Stimulated activated CD8-positive, alpha-beta memory T cell treated with anti-CD3 and anti-CD28 coated beads, Interleukin-12 subunit alpha, Interleukin-12 subunit beta, amount 100 ng/mL, for 24 hours (primary cell): ENCODE measurements around the gene KCNH2.

Experiments used
- DNase-seq: peaks from one replicate; pipeline ENCODE4 v3.0.0-alpha.2; 2020; ENCODE audit errors: extremely low read depth

KCNH2 gene

GRCh38 chr7:150975536-150976319, 2.4 kb downstream of the KCNH2 start:
- no peak for DNase-seq

GRCh38 chr7:150974468-150975391, 3.4 kb downstream of the KCNH2 start:
- DNase-seq = no peak

DNA sequence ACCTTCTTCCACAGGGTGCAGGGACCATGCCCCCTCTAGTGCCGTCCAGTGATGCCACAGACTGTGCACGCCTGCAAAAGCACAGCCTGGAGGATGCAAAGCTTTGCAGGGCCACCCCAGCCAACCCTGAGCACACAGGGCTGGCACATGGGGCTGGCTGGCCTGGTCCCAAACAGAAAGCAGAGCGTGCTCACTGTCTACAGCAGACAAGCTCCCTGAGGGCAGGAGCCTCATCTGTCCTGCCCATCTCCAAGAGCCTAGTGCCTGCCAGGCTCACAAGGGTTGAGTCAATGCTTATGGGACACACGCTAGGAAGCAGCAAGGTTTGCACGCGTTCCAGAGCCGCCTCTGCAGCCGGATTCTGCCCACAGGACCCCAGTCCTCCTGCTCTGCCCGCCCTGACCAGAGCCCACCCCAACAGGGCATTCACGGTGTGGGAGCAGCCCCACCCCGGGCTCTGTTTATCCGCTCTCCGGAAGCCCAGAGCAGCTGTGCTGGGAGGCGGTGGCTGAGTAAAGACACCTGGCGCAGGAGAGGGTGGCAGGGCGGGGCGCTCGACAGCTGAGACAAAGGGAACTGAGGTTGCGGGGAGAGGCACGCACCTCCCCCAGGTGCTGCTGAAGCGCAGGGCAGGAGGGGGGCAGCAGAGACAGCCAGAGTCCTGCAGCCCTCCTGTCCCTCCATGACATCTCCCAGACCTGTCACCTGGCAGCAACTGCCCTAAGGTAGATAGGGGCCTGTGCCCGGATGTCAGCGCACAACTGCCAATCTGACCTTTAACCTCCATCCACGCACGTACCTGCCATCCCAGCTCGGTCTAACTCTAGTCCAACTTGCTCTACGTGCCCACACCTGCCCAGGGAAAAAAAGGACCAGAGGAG, 4.3 kb downstream of the KCNH2 start:
- DNase-seq = no peak

DNA sequence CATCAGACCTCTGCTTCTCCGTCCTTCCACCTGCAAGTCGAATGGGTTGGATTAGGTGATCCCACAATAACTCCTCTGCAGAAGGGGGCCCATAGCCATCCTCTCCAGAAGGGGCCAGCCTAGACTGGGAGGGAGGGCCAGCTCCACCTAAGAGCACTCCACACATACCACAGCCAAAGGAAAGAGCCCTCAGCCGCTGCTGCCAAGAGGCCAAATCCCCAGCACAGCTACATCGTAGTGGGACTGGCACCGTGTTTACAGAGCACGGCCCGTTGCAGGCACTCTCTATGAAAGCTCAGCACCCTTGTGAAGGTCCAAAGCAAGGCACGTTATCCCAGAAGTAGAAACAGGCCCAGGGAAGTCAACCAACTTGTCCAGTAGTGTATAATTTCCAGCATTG, 5.4 kb downstream of the KCNH2 start:
- no peak for DNase-seq

GRCh38 chr7:150972023-150972468, 6.1 kb downstream of the KCNH2 start:
- no peak for DNase-seq

DNA sequence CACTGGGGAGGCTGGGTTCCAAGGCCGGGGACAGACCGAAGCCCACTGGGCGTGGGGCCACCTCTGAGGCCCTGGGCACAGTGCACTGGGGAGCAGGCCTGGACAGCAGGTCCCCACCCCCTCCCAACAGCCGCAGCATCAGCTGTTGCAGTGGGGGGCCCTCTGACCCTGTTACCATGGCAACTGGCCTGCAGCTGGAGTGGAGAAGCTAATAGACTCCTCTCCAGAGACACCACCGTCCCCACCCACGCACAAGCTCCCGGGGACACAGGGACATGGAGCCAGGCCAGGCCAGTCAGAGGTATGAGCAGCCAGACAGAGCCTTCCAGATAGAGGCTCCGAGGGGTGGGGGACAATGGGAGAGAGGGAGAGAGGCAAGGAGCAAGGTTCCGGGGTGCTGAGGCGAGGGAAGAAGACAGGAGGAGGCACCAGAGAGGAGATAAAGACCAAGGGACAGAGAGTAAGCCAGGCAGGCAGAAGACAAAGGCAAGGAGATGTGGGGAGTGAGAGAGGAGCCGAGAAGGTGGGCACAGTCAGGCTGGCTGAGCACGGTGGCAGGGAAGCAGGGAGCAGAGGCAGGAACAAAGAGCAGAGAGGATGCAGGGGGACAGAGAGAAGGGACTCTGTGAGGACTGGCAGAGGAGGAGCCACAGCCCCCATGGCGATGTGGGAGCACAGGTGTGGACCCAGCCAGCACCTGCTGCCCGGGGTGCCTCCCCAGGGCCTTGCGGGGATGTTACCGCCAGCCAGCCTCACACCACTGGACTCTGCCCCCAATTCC, 6.7 kb downstream of the KCNH2 start:
- no peak for DNase-seq

- no peak for DNase-seq
Measured at GRCh38 chr7:150970424-150970823, 7.7 kb downstream of the KCNH2 start.

GRCh38 chr7:150969475-150969874, 8.6 kb downstream of the KCNH2 start:
- DNase-seq = no peak

GRCh38 chr7:150968734-150969372, 9.3 kb downstream of the KCNH2 start:
- DNase-seq = no peak

- no peak for DNase-seq
Measured at GRCh38 chr7:150968056-150968733, 9.9 kb downstream of the KCNH2 start.

DNA sequence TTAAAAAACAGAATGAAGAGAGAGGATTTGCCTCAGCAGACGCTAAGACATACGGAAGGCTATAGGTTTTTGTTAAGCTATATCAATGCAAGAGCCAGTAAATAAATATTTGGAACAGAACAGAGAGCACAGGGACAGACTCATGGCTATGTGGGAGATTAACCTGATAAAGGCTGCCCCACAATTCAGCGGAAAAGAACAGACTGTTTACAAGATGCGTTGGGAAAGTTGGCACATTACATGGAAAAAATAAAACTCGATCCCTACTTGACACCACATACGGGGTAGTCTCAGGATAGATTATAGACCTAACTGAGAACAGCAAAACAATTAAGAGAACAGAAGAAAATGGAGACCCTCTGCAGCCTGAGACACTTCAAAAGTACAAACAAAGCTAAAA, 10.8 kb downstream of the KCNH2 start:
- DNase-seq = no peak

DNA sequence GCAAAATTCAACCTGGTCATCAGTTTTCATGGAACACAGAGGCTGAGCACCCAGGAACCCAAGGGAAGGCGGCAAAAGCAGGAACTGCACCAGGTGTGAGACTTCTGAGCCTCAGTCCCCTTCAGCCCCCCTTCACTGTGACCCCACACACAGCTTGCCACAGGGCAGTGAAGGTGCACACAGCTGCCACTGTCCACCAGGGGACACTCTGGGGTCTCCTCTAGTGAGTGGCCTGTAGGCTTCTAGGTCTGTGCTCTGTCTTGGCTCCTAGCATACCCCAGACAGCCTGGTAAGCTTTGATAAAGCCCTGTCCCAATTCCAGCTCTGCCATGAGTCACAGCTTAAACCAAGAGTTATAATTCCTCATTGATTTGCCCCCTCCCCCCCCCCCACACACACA, 12.1 kb downstream of the KCNH2 start:
- DNase-seq = no peak

GRCh38 chr7:150965273-150965830, 12.8 kb downstream of the KCNH2 start:
- no peak for DNase-seq

- no peak for DNase-seq
Measured at GRCh38 chr7:150964593-150965111, 13.5 kb downstream of the KCNH2 start.

DNA sequence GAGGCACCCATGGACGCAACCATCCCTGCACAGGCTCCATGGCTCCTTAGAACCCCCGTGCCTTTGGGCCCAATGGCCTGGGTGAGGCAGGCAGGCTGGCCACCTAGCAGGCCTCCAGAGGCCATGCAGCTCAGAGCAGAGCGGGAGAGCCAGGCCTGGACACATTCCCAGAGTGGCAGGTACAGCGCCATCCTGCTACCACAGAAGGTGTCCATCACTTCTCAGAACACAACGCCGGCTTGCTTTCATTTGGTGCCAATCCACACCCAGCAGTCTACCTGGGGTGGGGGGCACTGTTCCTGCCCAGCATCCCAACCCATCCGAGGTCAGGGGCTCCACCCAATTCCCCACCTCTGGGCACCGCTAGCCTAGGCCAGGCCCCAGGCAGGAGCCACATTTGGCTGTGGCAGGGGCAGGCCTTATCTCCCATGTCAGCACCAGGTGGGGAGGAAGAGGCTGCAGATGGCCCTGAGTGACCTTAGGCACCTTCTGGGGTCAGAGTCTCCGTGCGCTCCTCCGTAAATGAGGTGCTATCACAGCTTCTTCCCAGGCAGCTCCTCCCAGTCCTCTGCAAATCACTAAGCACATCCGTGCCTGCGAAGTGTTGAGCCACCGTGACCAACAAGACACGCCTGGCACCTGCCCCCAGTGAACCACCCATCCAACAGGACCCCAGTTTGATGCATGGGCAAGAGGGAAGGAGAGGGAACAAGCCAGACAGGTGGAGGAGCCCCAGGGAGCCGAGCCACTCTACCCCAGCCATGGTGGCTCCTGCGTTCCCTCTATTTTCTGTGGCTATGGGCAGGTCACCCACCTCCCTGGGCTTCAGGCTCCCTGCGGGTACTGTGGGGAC, 14.2 kb downstream of the KCNH2 start:
- no peak for DNase-seq

DNA sequence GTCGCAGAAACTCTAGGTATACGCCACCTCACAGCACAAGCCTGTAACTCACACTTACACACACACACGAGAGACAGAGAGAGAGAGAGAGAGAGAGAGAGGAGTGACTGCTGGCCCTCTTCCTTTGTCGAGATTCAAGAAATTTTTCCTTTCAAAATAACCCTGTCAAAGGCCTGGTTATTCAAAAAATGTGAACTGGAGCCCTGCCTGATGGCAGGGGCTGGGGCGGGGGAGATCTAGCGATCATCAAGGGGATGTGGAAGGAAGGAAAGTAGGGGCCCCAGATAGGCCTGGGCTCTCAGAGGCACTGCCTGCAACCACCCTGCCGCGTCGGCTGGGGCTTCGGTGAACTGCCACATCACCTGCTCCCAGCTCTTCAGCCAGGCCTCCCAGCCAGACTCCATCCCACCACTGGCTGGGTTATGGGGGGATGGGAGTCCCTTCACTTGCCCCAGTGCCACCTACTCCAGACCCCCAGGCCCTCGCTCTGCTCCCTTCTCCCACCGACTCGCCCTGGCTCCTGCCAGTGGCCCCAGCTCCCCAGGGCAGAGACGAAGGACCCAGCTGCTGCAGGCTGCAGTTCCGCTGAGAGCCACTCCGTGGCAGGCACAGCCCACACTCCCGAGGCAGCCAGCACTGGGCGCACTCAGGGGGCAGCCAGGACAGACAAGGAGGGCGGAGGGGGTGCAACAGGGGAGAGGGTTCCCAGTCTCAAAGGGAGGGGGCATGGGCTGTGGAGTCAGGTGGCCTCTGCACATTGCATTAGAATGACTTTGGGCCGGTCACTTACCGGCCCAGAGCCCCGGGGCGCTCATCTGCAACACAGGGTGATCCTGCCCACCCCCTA, 15.3 kb downstream of the KCNH2 start:
- DNase-seq = no peak

GRCh38 chr7:150962290-150962552, 15.9 kb downstream of the KCNH2 start:
- DNase-seq = no peak
